HG02884 (cell line): Measurements from ENCODE around the gene GNAQ.

Experiments
- ATAC-seq: cut with Tn5 transposase; IDR thresholded peaks from one replicate; pipeline ENCODE4 v1.9.1; 2021; ENCODE audit warnings: mild to moderate bottlenecking, moderate library complexity; ENCODE audit not compliant: unreplicated experiment

GNAQ gene

DNA sequence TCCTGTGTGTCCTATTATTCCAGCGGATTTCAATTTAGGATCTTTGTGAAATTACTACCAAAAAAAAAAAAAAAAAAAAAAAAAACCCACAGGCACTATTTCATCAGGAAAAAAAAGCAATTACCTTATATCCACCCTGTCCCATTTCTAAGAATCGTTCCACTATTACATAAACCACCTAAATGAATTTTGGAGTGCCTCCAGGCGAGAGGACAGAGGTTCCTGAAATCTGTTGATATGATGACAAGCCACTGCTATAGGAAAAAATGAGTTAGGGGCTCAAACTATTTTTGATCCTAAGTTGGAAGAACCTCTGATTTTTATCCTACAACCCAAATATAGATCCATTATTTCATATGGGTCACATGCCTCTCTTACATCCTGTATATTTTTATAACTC is 177.9 kb downstream of the GNAQ start:
- ATAC-seq: no peak

DNA sequence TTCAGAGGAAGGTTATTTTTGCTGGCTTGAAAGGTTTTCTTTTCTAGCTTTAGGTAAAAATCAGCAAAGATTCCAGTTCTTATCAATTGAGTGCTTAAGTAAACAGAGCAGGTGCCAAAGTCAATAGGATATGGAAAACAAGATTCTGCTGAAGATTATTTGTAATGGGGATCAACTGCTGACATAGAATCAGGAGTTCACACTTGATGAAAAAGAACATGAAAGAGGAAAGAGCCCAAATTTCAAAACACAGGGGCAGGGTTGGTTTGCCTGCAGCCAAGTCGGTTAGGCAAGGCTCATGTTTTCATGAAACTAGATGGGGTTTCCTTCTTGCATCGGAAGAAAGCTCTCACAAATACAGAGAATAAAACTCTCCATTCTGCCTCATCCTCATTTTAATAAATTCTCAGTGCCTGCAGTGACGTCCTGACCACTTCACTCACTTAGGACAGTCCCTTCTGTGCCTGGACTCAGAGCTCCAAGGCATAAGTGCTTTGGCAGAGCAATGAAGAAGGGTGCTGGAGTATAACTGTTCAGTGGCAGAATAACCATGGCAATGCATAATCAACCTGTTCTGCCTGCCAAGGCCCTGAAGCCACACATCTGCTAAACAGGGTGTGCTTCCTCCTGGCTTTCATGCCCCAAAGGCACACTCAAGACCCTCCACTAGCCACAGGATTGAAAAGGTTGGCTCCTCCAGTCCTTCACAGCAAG is 179.6 kb downstream of the GNAQ start:
- ATAC-seq: no peak

DNA sequence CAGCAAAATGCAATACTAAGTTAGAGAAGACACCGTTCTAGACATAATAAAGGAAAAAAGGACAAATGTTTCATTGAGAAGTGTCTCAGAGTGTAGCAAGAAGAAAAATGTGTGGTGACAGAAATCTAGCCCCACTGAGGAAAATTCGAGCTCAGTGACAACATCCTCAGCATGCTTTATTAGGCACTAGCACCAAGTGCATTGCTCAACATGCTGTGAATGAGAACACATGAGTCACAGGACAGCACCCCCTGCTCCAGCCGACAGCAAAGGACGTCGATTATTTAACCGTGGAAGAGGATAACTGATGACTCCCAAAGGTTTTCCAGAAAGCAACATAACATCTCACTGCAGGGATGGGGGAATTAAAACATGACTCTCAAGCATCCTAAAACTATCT is 182.7 kb downstream of the GNAQ start:
- ATAC-seq: no peak

DNA sequence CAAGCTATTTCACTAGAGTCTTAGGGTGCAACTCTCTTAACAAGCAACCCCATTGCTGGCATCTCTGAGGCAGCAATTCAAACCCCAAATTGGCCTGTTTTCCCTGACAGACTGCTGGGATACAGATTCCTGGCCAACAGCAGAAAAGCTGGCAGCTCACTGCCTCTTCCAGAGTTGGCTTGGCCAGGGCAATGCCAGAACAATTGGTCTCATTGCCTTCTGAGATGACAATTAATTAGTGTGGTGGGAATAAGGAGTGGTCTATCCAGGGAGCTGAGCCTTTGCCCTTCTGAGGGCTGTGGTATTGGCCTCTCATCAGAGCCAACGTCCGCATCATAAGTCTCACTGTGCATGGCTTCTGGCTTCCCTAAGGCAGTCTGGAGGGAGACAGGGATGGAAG is 183.2 kb downstream of the GNAQ start:
- ATAC-seq: no peak

DNA sequence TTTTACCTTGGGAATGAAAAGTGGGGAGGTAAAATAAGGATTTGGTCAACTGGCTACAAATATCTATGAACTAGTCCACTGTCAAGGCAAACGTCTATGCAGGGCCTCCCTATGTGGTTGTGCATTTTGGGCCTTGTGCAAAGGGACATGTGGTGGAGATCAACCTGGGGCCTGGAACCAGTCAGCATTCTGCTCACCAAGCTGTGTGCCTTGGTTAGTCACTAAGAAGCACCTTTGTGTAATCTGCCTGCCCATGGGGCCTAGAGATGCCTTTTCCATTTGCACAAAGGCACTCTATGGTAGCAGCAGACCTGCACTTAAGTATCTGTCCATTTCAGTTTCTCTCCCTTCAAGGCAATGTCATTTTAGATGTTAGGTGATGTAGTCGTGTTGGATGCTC is 184.0 kb downstream of the GNAQ start:
- ATAC-seq: no peak

DNA sequence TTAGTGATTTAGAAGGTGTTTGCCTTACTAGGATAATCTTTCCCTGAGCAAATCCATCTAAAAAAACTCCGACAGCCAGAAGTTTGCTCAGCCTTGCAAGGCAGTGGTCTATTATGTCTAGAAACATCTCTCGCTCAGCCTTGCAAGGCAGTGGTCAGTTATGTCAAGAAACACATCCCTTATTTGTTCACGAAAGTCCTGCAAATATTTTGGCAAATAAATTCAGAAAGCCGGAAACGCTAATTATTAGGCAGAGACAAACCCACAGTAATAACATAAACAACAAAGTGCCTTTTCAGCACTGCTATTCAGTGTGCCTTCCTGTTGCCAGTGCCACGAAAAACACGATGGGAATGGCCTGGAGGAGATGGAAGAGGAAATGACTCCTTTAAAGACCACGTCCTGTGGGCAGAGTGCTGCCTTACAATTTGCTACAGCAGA is 184.5 kb downstream of the GNAQ start:
- no peak for ATAC-seq

DNA sequence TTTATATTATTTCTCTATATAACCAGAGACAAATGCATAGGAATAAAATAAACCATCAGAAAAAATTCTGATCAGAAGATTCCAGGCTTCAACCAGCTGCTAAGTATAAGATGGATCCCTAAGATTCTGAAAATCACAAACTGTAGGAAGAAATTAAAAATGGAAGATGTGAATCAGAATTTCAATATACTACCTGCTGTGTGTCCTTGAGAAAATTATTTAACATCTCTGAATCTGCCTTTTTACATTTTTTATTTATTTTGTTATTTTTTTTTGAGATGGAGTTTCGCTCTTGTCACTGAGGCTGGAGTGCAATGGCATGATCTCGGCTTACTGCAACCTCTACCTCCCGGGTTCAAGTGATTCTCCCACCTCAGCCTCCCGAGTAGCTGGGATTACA is 187.2 kb downstream of the GNAQ start:
- no peak for ATAC-seq

DNA sequence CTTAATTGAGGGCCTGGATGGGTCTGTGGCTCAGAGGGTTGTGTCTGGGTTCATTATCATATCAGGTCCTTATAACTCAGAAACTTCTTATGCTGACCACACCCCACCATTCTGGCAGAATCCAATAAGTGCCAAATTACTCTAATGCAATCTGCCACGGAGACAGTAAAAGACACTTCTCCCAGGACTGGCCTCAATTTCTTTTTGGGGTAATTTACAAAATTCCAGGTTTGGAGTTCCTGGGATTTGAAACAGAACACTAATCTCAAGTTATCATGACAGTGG is 187.8 kb downstream of the GNAQ start:
- no peak for ATAC-seq

GRCh38 chr9:77843076-77843870 is 188.3 kb downstream of the GNAQ start:
- ATAC-seq: no peak

DNA sequence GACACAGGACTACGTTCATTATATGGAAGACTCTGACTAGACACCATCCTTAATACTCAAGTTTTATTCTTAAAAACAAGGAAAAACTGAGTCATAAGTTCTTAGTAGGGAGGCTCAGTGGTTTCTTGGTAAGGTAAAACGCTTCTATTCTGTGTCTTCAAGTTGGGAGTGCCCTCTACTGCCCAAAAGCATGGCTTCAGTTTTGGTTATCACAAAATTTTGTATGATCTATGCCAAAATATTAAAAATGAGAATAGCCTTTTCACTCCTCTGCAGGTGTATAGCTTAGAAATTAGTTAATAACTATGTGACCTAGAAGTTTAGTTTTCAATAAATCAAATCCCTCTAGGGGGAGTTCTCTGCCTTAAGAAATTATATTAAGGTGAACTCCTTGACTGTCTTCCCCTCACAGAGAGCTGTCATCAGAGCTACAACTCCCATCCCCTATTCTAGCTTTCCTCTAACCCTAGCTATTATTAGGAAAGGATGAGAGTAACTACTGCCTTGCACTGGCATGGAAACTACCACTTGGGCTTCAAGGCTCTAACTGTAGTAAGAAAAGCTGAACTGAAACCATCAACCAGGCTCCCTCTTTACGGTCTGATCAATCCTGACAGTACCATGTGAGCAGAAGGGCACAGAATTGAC is 189.7 kb downstream of the GNAQ start:
- ATAC-seq: no peak

- no peak for ATAC-seq
These were observed 192.0 kb downstream of the GNAQ start for GRCh38 chr9:77839459-77840140.

DNA sequence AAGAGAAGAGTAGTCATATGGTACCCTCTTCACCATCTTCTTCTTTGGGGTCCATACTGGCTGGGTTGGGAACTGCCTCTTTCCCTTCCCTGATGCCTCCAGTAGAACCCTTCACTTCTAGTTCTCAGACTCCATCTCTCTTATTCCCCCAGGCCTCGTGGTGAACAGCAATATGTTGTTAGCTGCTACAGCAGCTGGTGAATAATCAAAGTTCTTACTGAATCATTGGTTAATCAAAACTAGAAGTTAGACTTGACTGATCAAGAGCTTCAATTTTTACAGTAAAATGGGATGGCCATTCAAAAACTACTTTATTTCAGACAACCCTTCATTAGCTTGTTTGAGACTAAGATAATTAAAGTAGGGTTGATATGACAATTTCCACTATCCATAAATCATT is 192.6 kb downstream of the GNAQ start:
- no peak for ATAC-seq

DNA sequence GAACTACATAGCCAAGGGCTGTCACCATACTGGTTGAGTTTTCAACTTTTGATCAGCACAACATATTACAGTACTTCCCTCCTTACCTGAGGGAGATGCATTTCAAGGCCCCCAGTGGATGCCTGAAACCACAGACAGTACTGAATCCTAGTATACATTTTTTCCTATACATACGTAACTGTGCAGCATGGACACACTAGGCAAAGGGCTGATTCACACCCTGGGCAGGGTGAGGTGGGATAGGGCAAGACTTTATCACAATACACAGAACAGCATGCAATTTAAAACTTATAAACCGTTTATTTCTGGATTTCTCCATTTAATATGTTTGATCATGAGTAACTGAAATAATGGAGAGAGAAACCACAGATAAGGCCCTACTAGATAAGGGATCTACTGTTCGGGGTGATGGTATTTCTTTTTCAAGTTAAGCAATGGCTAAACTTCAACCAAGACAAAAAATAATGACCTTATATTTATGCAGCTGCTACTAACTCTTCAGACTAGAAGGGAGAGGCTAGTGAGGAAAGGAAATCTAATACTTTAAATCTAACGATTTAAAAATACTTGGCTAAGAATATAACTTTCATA is 196.6 kb downstream of the GNAQ start:
- no peak for ATAC-seq

GRCh38 chr9:77833561-77834429 is 197.8 kb downstream of the GNAQ start:
- no peak for ATAC-seq

- no peak for ATAC-seq
These were observed 199.0 kb downstream of the GNAQ start for GRCh38 chr9:77832639-77833038.

DNA sequence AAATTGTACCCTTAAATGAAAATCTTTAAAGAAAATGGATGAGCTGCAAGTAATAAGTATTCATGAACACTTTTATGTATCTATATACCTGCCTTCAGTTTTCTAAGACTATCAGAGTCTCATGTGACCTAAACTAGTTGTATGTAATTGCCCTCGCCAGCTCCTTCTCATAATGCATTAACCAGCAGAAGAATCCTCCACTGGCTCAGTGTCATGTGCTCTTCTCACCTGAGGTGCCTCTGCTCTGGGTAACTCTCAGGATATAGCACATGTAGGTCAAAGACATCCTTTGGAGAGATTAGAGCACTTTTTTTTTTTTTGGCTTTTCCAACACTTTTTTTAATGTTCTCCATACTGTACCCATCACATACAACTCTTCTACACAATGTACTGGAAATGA is 199.8 kb downstream of the GNAQ start:
- no peak for ATAC-seq

GRCh38 chr9:77830618-77831285 is 200.9 kb downstream of the GNAQ start:
- ATAC-seq: no peak

GRCh38 chr9:77829420-77829819 is 202.2 kb downstream of the GNAQ start:
- no peak for ATAC-seq

- no peak for ATAC-seq
These were observed 204.4 kb downstream of the GNAQ start for GRCh38 chr9:77827104-77827784.
